AG04449 (cell line): ENCODE data around the gene NINJ1.
A peak's percentile ranks its signal among the peaks of the same experiment; 100 is the strongest.

Source experiments
- CTCF ChIA-PET: fragments of 350-600 bp; formaldehyde crosslinking; extraction: SDS; loops from one replicate; lab custom pipeline; 2021; ENCODE audit warnings: antibody characterized with exemption; lab: Yijun Ruan, JAX
- POLR2A ChIA-PET: fragments of 400-600, 350-600 bp; formaldehyde crosslinking; extraction: SDS; loops from one replicate; lab custom pipeline; 2020; ENCODE audit warnings: antibody characterized with exemption, inconsistent platforms; lab: Yijun Ruan, JAX
- DNase-seq: peaks from one replicate; pipeline ENCODE4 v3.0.0-alpha.2; 2010; ENCODE audit warnings: low read depth, low spot score
- H3K4me3 ChIP-seq: 2 replicates; pipeline ENCODE4 v1.5.1; 2011; ENCODE audit warnings: low read depth, mild to moderate bottlenecking, control low read depth, low read length
- CTCF ChIP-seq: IDR thresholded peaks from one replicate; pipeline ENCODE4 v1.5.1; 2011; ENCODE audit warnings: mild to moderate bottlenecking, moderate library complexity, low read length, control low read depth, inconsistent platforms; ENCODE audit not compliant: insufficient read depth; ENCODE audit errors: missing control alignments

The NINJ1 gene

DNA sequence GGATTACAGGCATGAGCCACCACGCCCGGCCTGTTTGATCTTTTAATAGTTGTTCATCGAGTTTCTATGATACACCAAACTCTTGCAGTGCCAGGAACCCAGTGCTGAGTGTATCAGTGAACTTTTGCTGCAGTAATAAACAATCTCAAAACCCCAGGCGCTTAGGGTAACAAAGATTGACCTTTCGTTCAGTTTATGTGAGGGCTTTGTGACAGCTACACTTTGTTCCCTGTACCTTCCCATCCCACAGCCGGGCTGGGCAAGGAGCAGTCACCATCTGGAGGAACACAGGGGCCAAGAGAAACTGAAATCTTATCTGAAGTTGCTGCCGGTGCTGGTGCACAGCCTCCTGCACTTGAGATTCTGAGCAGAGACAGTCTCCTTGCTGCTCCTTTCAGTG is 32.6 kb upstream of the NINJ1 start:
- ChIA-PET CTCF (no interaction called here), POLR2A (no interaction called here)
- no peak for DNase-seq
- no peak for TF ChIP-seq CTCF
- H3K4me3 ChIP-seq: no peak overlapping the region

GRCh38 chr9:93164085-93164484 is 30.0 kb upstream of the NINJ1 start:
- CTCF ChIA-PET: interaction anchor here (1.3 kb wide), 1 partner anchor 10 kb away, joined by 5 read pairs; no protein-coding TSS in a partner anchor
- no peak for DNase-seq
- TF ChIP-seq CTCF: no peak
- no peak overlapping the region for H3K4me3 ChIP-seq
- POLR2A ChIA-PET: no interaction called here

- ChIA-PET POLR2A (interaction anchor here (0.7 kb wide), 1 partner anchor 404 kb away, joined by 3 read pairs; no protein-coding TSS in a partner anchor), CTCF (interaction anchor here (0.7 to 4.5 kb wide), 7 partner anchors 9 to 407 kb away, joined by 3 to 18 read pairs (median 5); no protein-coding TSS in a partner anchor)
- DNase-seq: no peak
- no peak overlapping the region for H3K4me3 ChIP-seq
- no peak for TF ChIP-seq CTCF
Measured at GRCh38 chr9:93161786-93162562, 27.9 kb upstream of the NINJ1 start.

GRCh38 chr9:93159601-93160471 is 25.8 kb upstream of the NINJ1 start:
- H3K4me3 ChIP-seq: no peak overlapping the region
- no peak for DNase-seq
- POLR2A ChIA-PET: no interaction called here
- CTCF ChIA-PET: interaction anchor here (0.7 to 4.5 kb wide), 9 partner anchors 10 to 409 kb away, joined by 3 to 18 read pairs (median 4); partner anchors contain the start of gene WNK2
- TF ChIP-seq CTCF: peak; percentile 100

DNA sequence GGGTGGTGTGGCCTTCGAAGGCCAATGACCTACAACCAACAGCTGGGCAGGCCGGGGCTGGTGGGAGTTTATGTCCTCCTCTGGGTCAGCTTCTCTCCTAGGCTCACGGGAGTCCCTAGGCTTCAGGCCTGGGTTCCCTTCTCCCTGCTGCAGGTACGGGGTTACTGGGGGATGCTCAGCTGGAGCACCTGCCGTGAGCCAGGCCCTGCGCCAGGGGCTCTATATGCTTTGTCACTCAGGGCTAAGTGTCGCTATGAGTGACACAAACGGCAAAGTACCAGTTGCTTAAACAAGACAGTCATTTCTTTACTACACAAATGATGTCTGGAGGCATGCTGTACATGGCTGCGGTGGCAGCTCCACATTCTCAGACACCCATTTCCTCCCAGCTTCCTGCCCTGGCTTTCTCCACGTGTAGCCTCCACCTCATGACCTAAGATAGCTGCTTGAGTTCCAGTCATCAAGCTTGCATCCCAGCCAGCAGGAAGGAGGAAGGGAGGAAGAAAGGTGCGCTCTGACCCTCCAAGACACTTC is 22.5 kb upstream of the NINJ1 start:
- TF ChIP-seq CTCF: no peak
- ChIA-PET POLR2A (interaction anchor here (0.6 kb wide), 1 partner anchor 61 kb away, joined by 3 read pairs; no protein-coding TSS in a partner anchor), CTCF (interaction anchor here (0.8 to 1.3 kb wide), 4 partner anchors 19 to 148 kb away, joined by 3 to 6 read pairs (median 4); no protein-coding TSS in a partner anchor)
- no peak overlapping the region for H3K4me3 ChIP-seq
- DNase-seq: no peak
